Activated T-cell treated with anti-CD3 and anti-CD28 coated beads, Interleukin-2, amount 50 U/mL, for 4 hours (primary cell): Measurements from ENCODE around the gene GARNL3. TPM values are rescaled to one million over a fixed set of nuclear protein-coding genes. Genes with fewer than 3 reads are reported as not detected.

ENCODE experiments used
- ATAC-seq, 2 donors: fragments of 200-7000 bp; cut with Tn5 transposase; one replicate each; pipeline ENCODE4 v1.10.0; 2021
- DNase-seq: peaks from one replicate; pipeline ENCODE4 v3.0.0-alpha.2; 2020
- H3K27me3 Mint-ChIP-seq: one replicate; pipeline ENCODE4 v1.8.0; 2021; ENCODE audit warnings: low read depth, mixed read lengths
- H3K36me3 Mint-ChIP-seq: one replicate; pipeline ENCODE4 v1.8.0; 2022; ENCODE audit warnings: mixed read lengths; ENCODE audit not compliant: insufficient read depth
- H3K4me1 Mint-ChIP-seq: one replicate; pipeline ENCODE4 v1.8.0; 2021; ENCODE audit warnings: low read depth, mixed read lengths
- H3K4me3 Mint-ChIP-seq: one replicate; pipeline ENCODE4 v1.8.0; 2021; ENCODE audit warnings: mild to moderate bottlenecking, moderate library complexity, mixed read lengths
- H3K9me3 Mint-ChIP-seq: one replicate; pipeline ENCODE4 v1.8.0; 2021; ENCODE audit warnings: mixed read lengths
- total RNA-seq, 3 donors: library from RNA; stranded (reverse); gene quantifications; one replicate each; pipeline ENCODE4 v1.2.1, GENCODE V29; 2021

Gene GARNL3
- total RNA-seq, 3 donors from 2014 or later = 0.66 to 1.5 (median 0.66) TPM

DNA sequence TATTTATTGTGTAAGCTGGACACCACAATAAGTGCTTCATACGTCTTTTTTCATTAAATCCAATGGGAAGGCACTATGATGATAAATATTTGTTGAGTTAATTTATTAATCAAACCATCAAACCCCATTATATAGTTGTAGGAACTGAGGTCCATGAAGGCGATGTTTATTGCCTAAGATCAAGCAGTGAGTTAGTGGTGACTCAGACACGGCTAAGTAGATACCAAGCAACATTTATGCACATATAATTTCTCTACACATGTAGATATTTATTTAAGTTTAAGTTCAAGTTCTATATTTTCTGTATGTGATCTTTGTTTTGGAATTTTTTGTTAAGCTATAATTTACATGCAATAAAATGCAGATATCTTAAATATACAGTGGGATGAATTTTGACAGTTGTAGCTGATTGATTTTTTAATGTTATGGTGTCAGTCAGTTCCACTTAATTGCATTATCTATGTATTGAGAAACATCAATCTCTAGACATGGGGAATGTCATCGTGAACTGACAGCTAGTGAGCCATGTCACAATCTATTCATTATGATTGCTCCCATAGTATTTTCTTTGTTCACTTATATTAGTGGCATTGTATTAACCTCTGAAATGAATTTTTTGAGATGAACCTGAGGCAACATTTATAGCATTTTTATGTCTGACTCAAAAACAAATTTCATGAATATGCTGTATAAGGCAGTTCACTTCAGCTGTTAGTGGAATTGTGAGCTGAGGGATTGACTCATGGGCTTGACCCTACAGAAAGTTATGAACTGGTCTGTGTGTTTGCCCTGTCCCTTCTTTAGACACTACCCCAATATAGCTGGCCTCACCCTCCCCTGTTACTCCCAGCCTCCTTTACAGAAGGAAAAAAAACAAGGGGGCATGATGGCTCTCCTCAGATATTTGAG lies 11.9 kb upstream of the GARNL3 start:
- Mint-ChIP-seq H3K9me3 (no peaks in the 10 kb centered on the region), H3K27me3 (peaks cover 4% of the 10 kb centered on the region), H3K4me1 (no peaks in the 10 kb centered on the region), H3K36me3 (no peaks in the 10 kb centered on the region), H3K4me3 (no peak overlapping the region)
- DNase-seq (no peak), ATAC-seq (no peak)

- DNase-seq (no peak), ATAC-seq (no peak)
- no peaks in the 10 kb centered on the region for H3K36me3 Mint-ChIP-seq
- peaks cover 4% of the 10 kb centered on the region for H3K27me3 Mint-ChIP-seq
- H3K4me3 Mint-ChIP-seq = no peak overlapping the region
- no peaks in the 10 kb centered on the region for H3K9me3 Mint-ChIP-seq
- no peaks in the 10 kb centered on the region for H3K4me1 Mint-ChIP-seq
These were observed 11.1 kb upstream of the GARNL3 start for GRCh38 chr9:127253446-127253845.

- Mint-ChIP-seq H3K9me3 (no peaks in the 10 kb centered on the region), H3K4me3 (no peak overlapping the region), H3K4me1 (no peaks in the 10 kb centered on the region), H3K36me3 (no peaks in the 10 kb centered on the region), H3K27me3 (no peaks in the 10 kb centered on the region)
- ATAC-seq = no peak
- no peak for DNase-seq
These were observed 8.9 kb upstream of the GARNL3 start for GRCh38 chr9:127255692-127256091.

- no peak overlapping the region for H3K4me3 Mint-ChIP-seq
- H3K4me1 Mint-ChIP-seq = no peaks in the 10 kb centered on the region
- ATAC-seq = no peak
- H3K27me3 Mint-ChIP-seq = no peaks in the 10 kb centered on the region
- DNase-seq = no peak
- no peaks in the 10 kb centered on the region for H3K36me3 Mint-ChIP-seq
- no peaks in the 10 kb centered on the region for H3K9me3 Mint-ChIP-seq
These were observed 8.2 kb upstream of the GARNL3 start for GRCh38 chr9:127256324-127256723.

DNA sequence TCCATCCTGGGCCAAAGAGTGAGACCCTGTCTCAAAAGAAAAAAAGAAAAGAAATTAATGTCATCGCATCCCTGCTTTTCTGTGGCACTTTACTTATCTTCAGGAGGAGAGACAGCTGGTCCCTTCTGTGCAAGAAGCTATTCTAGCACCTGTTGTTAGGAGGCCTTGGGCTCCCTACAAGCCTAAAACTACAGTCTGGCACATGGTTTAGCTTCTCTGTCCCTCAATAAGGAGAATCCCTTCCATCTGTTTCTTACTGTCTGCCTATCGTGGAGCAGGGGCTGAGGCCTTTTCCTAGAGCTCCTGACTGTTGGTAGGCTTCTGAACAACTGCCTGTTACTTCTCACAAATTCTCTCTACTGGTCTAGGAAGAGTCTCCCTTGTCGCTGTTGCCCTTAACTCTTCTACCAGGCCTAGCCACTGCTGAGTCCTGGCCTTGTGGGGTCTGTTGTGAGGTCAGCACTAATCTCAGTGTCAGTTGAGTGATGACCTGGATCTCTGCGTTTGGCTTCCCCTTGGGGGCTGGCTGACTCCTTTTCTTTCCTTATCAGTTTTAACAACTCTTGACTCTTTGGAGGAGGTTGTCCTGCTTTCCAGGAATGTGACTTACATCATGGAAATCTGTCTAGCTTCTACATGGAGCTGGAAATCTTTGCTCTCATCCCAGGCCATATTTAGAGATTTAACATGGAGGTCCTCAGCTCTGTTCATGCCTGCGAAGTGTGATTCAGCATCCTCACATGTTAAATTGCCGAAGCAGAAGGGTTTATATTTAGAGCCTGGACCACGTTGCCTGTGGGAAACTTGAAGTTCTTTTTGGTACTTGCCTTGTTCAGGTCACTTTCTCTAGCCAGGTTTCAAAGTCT lies 5.7 kb upstream of the GARNL3 start:
- no peaks in the 10 kb centered on the region for H3K27me3 Mint-ChIP-seq
- no peaks in the 10 kb centered on the region for H3K4me1 Mint-ChIP-seq
- peaks cover 1% of the 10 kb centered on the region for H3K36me3 Mint-ChIP-seq
- ATAC-seq (no peak), DNase-seq (no peak)
- H3K4me3 Mint-ChIP-seq = no peak overlapping the region
- no peaks in the 10 kb centered on the region for H3K9me3 Mint-ChIP-seq

DNA sequence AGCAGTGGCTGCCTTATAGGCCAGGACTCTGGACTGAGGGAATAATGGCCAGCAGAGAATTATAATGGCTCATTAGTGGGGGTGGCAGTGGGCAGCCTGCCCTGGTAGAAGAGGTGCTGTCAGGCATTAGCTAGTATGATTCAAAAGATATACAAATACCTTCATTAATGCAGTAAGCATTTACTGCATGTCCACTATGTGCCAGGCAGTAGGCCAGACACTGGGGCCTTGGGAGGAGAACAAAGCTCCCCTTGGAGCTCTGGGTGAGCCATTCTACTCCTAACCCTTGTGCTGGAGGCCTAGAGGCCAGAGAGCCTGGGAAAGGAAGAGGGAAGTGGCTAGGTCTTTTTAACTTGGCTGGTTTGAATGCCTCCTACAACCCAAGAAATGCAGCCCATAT lies 2.0 kb upstream of the GARNL3 start:
- Mint-ChIP-seq H3K9me3 (no peaks in the 10 kb centered on the region), H3K4me1 (no peaks in the 10 kb centered on the region), H3K4me3 (no peak overlapping the region), H3K36me3 (peaks cover 1% of the 10 kb centered on the region), H3K27me3 (no peaks in the 10 kb centered on the region)
- no peak for DNase-seq
- no peak for ATAC-seq

- H3K27me3 Mint-ChIP-seq = no peaks in the 10 kb centered on the region
- no peak for DNase-seq
These were observed 1.3 kb upstream of the GARNL3 start for GRCh38 chr9:127263237-127263636.

DNA sequence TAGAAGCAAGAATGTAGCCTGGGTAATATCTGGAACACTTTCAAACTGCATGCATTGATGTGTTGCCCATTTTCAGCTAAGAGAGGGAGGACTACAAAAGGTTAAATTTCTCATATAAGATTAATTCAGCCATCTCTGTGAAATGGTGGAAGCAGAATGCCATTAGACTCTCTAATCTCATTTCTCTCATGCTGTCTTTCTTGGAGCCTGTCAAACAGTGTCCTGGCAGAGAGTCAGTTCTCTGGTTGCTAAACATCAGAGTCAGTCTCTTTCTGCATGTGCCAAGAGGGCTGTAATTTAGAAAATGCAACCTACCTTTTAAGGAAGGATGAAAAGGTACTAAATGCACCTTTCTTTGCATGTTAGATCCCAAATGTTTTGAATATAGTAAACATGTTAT lies 910 bp upstream of the GARNL3 start:
- DNase-seq (no peak), ATAC-seq (no peak)
- H3K4me1 Mint-ChIP-seq = no peaks in the 10 kb centered on the region
- peaks cover under 1% of the 10 kb centered on the region for H3K27me3 Mint-ChIP-seq
- H3K36me3 Mint-ChIP-seq = peaks cover 1% of the 10 kb centered on the region
- H3K4me3 Mint-ChIP-seq = no peak overlapping the region
- no peaks in the 10 kb centered on the region for H3K9me3 Mint-ChIP-seq

More at GRCh38 chr9:127263237-127263636, 1.3 kb upstream of the GARNL3 start:
- no peaks in the 10 kb centered on the region for H3K9me3 Mint-ChIP-seq
- H3K4me3 Mint-ChIP-seq = no peak overlapping the region
- H3K36me3 Mint-ChIP-seq = peaks cover 1% of the 10 kb centered on the region
- H3K4me1 Mint-ChIP-seq = no peaks in the 10 kb centered on the region
- no peak for ATAC-seq

DNA sequence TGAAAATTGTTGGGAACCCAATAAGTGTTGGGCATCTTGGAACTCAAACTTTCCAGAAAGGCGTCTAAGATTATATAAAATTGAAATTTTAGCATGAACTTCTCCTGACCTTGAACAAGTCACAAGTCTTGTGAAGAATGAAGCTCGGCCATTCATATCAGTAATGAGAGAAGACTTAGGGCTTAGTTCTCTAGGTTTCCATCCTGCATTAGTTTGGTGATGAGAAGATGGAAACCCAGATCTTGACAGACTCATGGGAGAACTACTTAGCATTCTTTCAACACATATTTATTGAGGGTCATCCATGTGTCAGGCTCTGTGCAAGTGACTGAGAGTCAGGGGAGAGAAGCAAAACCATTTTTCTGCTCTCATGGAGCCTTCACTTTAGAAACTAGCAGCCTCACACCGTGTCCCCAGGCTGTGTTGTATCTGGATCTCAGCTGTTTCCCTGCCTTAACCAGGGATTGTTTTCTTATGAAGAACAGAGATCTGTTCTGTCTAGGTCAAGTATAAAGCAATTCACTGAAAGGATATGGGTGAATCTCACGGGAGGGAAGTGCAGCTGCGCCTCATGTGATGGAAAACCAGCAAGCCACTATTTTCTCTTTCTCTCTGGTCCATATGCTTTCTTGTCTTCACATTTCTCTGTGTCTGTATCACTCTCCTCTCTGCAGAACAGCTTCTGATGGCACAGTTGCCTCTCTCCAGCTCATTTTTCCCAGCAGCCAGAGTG lies 3.4 kb downstream of the GARNL3 start:
- peaks cover 8% of the 10 kb centered on the region for H3K27me3 Mint-ChIP-seq
- no peak for ATAC-seq
- no peaks in the 10 kb centered on the region for H3K9me3 Mint-ChIP-seq
- H3K36me3 Mint-ChIP-seq = no peaks in the 10 kb centered on the region
- no peak overlapping the region for H3K4me3 Mint-ChIP-seq
- H3K4me1 Mint-ChIP-seq = no peaks in the 10 kb centered on the region
- DNase-seq = no peak

DNA sequence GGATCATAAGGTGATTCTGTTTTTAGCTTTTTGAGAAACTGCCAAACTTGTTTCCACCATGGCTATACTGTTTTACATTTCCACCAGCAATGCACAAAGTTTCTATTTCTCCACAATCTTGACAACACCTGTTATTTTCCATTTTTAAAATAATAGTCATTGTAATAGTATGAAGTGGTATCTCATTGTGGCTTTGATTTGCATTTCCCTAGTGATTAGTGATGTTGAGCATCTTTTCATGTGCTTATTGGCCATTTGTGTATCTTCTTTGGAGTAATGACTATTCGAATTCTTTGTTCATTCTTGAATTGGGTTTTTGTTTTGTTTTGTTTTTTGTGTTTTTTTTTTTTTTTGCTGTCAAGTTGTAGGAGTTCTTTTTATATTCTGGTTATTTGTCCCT lies 4.9 kb downstream of the GARNL3 start:
- ATAC-seq = no peak
- Mint-ChIP-seq H3K27me3 (peaks cover 8% of the 10 kb centered on the region), H3K4me3 (no peak overlapping the region), H3K36me3 (no peaks in the 10 kb centered on the region), H3K4me1 (no peaks in the 10 kb centered on the region), H3K9me3 (no peaks in the 10 kb centered on the region)
- DNase-seq = no peak

GRCh38 chr9:127273326-127273725 lies 8.8 kb downstream of the GARNL3 start:
- Mint-ChIP-seq H3K9me3 (no peaks in the 10 kb centered on the region), H3K4me1 (peaks cover 2% of the 10 kb centered on the region), H3K36me3 (no peaks in the 10 kb centered on the region), H3K27me3 (peaks cover 8% of the 10 kb centered on the region), H3K4me3 (no peak overlapping the region)
- no peak for ATAC-seq
- no peak for DNase-seq

DNA sequence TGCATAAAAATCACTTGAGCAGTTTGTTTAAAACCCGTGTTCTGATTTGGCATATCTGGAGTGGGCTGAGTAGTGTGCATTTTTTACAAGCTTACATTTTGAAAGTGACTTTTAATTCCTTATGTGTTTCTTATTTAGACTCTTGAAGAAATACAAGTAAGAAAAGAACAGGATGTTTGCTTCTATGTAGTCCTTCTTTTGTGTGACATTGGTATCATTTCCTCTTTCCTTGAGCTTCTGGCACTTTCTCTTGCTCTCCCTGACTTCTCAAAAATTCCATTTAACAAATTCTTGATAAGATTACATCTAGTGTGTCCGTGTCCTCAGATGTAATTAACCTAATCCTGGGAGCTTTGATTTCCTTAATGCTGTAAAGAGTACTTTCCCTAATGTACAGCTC lies 12.5 kb downstream of the GARNL3 start:
- no peaks in the 10 kb centered on the region for H3K36me3 Mint-ChIP-seq
- ATAC-seq (no peak), DNase-seq (no peak)
- H3K4me1 Mint-ChIP-seq = peaks cover 2% of the 10 kb centered on the region
- H3K4me3 Mint-ChIP-seq = no peak overlapping the region
- H3K9me3 Mint-ChIP-seq = no peaks in the 10 kb centered on the region
- H3K27me3 Mint-ChIP-seq = peaks cover under 1% of the 10 kb centered on the region

- H3K36me3 Mint-ChIP-seq = no peaks in the 10 kb centered on the region
- no peaks in the 10 kb centered on the region for H3K9me3 Mint-ChIP-seq
- no peak overlapping the region for H3K4me3 Mint-ChIP-seq
- peaks cover 2% of the 10 kb centered on the region for H3K4me1 Mint-ChIP-seq
- ATAC-seq = no peak
- DNase-seq = no peak
- H3K27me3 Mint-ChIP-seq = no peaks in the 10 kb centered on the region
These were observed 13.2 kb downstream of the GARNL3 start for GRCh38 chr9:127277770-127278169.

- DNase-seq (no peak), ATAC-seq (peak; percentile 43 to 60)
- Mint-ChIP-seq H3K9me3 (no peaks in the 10 kb centered on the region), H3K4me3 (no peak overlapping the region), H3K36me3 (no peaks in the 10 kb centered on the region), H3K4me1 (peaks cover 2% of the 10 kb centered on the region), H3K27me3 (no peaks in the 10 kb centered on the region)
These were observed 13.8 kb downstream of the GARNL3 start for GRCh38 chr9:127278372-127278771.
